AG10803 (cell line): Measurements from ENCODE around the gene CRTC3.
A peak's percentile ranks its signal among the peaks of the same experiment; 100 is the strongest.

ENCODE experiments used
- DNase-seq: peaks from one replicate; pipeline ENCODE4 v3.0.0; 2010; ENCODE audit warnings: low read depth
- H3K4me3 ChIP-seq: 2 replicates; pipeline ENCODE4 v1.5.1; 2011; ENCODE audit warnings: mild to moderate bottlenecking, low read length, control low read depth
- TF ChIP-seq, protein P1 (sequence below): conservative IDR thresholded peaks from 2 replicates; pipeline ENCODE4 v1.5.1; 2011; ENCODE audit warnings: mild to moderate bottlenecking, low read length, control low read depth, inconsistent platforms

The CRTC3 gene

DNA sequence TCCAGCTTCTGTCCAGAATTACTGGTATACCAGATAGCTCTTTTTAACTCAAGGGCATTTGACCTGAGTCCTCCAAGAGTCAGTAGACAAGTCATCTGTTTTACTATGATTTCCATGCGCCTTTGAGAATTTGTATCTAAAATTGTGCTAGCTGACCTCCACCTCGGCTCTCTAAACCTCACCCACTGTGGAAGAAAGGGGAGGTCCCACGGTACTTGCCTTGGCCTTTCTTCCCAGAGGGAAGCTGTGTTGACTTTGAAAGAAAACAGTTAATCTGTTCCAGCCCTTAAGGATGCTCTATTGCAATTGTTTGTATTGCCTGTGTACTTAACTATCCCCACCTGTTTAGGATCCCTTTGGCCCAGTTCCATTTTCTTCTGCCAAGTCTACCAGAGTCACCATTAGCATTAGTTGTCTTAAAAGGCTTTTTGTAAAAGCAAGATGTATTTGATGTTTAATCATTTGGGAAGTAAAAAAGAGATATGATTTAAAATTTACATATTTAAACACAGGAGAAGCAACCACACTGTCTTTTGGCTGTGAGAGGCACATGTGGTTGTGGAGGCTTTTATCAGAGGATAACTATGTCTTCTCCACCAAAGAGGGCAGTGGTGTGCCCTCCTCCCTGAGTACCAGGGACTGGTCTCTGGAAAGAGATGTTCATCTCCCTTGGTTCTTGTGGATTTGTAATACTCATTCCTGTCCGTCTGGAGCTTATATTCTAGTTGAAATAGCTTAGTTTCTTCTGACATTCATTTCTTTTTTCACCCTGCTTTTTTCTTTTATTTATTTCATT, 88.8 kb downstream of the CRTC3 start:
- DNase-seq, result peak; percentile 34

DNA sequence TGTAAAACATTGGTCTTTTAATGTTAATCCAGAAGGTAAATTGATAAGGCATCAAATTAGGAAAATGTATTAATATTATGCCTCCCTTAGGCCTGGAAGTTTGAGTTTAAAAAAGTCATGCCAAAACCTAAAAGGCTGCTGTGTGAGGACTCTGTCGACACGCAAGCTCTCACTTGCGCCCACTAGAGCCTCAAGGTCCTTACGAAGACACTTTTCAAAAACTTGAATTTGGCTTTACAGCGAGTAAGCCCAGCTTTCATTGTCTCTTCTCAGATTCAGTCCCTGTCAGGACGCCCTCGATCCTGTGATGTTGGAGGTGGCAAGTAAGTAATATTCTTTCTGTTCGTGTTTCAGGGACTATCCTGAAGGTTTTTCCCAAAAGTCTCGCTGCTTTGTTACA, 89.7 kb downstream of the CRTC3 start:
- TF ChIP-seq, protein P1, sequence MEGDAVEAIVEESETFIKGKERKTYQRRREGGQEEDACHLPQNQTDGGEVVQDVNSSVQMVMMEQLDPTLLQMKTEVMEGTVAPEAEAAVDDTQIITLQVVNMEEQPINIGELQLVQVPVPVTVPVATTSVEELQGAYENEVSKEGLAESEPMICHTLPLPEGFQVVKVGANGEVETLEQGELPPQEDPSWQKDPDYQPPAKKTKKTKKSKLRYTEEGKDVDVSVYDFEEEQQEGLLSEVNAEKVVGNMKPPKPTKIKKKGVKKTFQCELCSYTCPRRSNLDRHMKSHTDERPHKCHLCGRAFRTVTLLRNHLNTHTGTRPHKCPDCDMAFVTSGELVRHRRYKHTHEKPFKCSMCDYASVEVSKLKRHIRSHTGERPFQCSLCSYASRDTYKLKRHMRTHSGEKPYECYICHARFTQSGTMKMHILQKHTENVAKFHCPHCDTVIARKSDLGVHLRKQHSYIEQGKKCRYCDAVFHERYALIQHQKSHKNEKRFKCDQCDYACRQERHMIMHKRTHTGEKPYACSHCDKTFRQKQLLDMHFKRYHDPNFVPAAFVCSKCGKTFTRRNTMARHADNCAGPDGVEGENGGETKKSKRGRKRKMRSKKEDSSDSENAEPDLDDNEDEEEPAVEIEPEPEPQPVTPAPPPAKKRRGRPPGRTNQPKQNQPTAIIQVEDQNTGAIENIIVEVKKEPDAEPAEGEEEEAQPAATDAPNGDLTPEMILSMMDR, result no peak
- no peak overlapping the region for H3K4me3 ChIP-seq
- DNase-seq, result no peak

More for the DNA sequence above, 88.8 kb downstream of the CRTC3 start:
- no peak overlapping the region for H3K4me3 ChIP-seq
- TF ChIP-seq, protein P1, result no peak

DNA sequence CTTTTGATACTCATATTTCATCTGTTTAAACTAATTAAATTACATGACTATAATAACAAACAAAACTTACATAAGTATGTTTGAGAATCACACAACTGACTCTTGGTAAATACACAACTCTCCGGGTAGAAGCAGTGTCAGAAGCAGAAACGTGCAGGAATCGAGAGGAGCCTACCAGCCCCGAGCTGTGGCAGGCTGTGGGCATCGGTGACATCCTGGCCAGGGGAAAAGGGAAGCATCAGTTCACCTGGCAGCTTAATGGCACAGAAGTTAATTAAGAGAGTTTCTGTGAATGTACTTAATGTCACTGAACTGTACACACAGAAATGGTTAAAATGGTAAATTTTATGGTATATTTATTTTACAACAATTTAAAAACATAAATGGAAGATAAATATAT, 90.2 kb downstream of the CRTC3 start:
- H3K4me3 ChIP-seq, result no peak overlapping the region
- TF ChIP-seq, protein P1, result no peak
- DNase-seq, result no peak

DNA sequence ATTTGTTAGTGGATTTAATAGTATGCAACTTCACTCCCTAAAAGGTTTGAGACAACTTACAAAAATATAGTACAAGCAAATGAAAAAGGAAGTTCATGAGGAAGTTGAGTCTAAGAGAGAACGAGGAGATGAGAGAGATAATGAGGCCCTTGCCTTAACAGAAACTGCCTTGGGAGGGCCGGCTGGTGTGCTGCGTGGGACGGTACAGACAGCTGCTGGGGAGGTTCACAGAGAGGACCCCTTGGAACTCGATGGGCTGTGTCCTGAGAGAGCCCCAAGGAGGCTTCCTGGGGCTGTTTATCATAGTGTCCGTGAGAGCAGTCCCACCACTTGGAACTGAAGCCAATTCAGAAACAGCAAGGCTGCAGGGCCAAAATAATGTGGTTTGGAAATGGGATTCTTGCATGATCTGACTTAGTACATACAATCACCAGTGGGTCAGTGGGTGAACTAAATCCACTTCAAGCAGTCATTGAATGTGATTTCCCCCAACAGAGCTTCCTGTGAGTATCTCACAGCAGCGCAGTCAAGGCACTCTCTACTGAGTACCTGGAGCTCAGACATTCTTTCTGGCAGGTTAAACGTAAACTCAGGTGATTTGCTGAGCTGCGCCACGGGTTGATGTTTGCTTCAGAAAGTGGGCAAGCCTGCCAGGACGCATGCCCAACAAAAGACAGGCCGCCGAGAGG, 90.8 kb downstream of the CRTC3 start:
- TF ChIP-seq, protein P1, result no peak
- DNase-seq, result no peak
- no peak overlapping the region for H3K4me3 ChIP-seq

DNA sequence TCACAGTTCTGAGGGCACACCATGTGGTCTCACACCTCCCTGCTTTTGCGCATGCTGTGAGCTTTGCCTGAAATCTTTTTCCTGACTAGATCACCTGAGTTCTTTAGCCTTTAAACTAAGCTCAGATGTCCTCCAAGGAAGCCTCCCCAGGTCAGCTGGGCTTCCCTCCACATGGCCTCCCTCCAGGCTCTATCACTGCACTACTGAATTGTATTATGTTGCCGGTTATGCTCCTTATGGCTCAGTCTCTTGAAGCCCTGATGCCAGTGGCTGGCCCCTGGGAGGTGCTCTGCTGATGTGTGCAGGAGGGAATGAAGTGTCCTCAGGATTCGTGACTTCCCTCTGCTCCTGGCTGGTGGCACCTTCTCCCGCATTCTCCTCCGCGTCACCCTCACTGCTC, 94.1 kb downstream of the CRTC3 start:
- DNase-seq, result no peak
- TF ChIP-seq, protein P1, result no peak
- H3K4me3 ChIP-seq, result no peak overlapping the region

DNA sequence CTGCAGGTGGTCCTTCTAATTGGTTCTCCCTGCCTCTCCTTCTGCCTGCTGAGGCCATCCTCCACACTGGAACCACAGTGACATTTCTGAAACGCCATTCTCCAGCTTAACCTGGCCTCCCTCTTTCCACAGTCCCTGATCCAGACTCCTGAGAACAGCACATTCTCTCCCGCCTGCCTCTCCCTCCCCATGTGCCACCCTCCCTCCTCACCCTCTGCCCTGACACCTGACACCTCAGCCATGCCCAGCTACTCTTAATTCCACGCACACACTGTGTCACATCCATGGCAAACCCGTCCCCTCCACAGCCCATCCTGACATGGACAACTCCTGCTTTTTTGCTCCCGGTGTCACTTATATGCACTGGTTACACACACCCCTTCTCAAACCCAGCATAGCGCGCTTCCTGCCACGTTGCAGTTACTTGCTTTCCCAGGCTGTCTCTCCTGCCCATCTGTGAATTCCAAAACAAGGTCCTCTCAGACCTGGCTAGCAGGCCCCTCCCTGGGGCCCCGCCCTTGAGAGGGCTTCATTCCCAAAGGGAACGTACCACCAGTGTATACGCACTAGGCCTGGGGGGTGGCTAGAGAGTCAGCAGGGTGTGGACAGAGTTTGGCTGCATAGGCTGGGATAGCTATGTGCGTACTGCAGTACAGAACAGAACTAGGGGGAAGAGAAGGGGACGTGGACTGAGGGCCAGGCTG, 94.7 kb downstream of the CRTC3 start:
- TF ChIP-seq, protein P1, result no peak
- DNase-seq, result peak; percentile 25
- H3K4me3 ChIP-seq, result no peak overlapping the region
